Loucy (cell line): Measurements from ENCODE around the gene HIKESHI.

Experiments used
- CTCF ChIP-seq: fragments of 200-600 bp; sonication (generic); conservative IDR thresholded peaks from 2 replicates; pipeline ENCODE4 v1.5.1; 2014; ENCODE audit warnings: mild to moderate bottlenecking, antibody characterized with exemption, low read length
- EZH2phosphoT487 ChIP-seq: fragments of 200-600 bp; IDR thresholded peaks from 2 replicates; pipeline ENCODE4 v1.6.1; 2018; ENCODE audit warnings: antibody characterized with exemption, mild to moderate bottlenecking, moderate library complexity, borderline replicate concordance

- no peak for TF ChIP-seq CTCF
- no peak for TF ChIP-seq EZH2phosphoT487
These were observed 11.8 kb downstream of the HIKESHI start for GRCh38 chr11:86313793-86314192.
